ENCODE measurements around the gene TBC1D1. TPM values are rescaled to one million over a fixed set of nuclear protein-coding genes. Genes with fewer than 3 reads are reported as not detected.

TBC1D1 gene
- total and polyA plus RNA-seq, 10 donors: 49.3 to 142 (median 95.5) TPM

- WGBS, 5 donors: 96 to 100% (median 97%) methylated on average over 8 of the region's 8 CpGs
- TF ChIP-seq CTCF (IDR thresholded peaks at IDR 0.05 in 8 of 11, conservative IDR thresholded peaks at IDR 0.05 in 3 of 11): no peak
- TF ChIP-seq POLR2A (IDR thresholded peaks at IDR 0.05): no peak
- no peak for TF ChIP-seq POLR2AphosphoS5 (IDR thresholded peaks at IDR 0.05)
- H3K4me3 ChIP-seq: no peak overlapping the region
- peaks cover 9 to 31% (median 22%) of the 10 kb centered on the region in 6 donors for H3K4me1 ChIP-seq
- no peak overlapping the region for H3K27ac ChIP-seq
- H3K9me3 ChIP-seq: no peaks in the 10 kb centered on the region
- DNase-seq: no peak
- intact Hi-C loops (cut with DNase I; ENCODE audit: low total_unique reads): no loop called here
- peaks cover 0 to 89% (median 60%) of the 10 kb centered on the region in 6 donors for H3K36me3 ChIP-seq
- H3K27me3 ChIP-seq (replicated peaks in 1 of 7): no peaks in the 10 kb centered on the region
These were observed 244.3 kb downstream of the TBC1D1 start for GRCh38 chr4:38135201-38135600.

GRCh38 chr4:38136604-38137003 is 245.7 kb downstream of the TBC1D1 start:
- no peaks in the 10 kb centered on the region for H3K27me3 ChIP-seq (replicated peaks in 1 of 7)
- intact Hi-C loops (cut with DNase I; ENCODE audit: low total_unique reads): no loop called here
- no peak overlapping the region for H3K27ac ChIP-seq
- H3K9me3 ChIP-seq: no peaks in the 10 kb centered on the region
- no peak overlapping the region for H3K4me3 ChIP-seq
- peaks cover 0 to 85% (median 64%) of the 10 kb centered on the region in 6 donors for H3K36me3 ChIP-seq
- DNase-seq: no peak
- peaks cover 5 to 17% (median 12%) of the 10 kb centered on the region in 6 donors for H3K4me1 ChIP-seq
- 92 to 95% (median 93%) methylated on average over 10 of the region's 10 CpGs for WGBS, 5 donors
- no peak for TF ChIP-seq POLR2AphosphoS5 (IDR thresholded peaks at IDR 0.05)
- no peak for TF ChIP-seq CTCF (IDR thresholded peaks at IDR 0.05 in 8 of 11, conservative IDR thresholded peaks at IDR 0.05 in 3 of 11)
- TF ChIP-seq POLR2A (IDR thresholded peaks at IDR 0.05): no peak

DNA sequence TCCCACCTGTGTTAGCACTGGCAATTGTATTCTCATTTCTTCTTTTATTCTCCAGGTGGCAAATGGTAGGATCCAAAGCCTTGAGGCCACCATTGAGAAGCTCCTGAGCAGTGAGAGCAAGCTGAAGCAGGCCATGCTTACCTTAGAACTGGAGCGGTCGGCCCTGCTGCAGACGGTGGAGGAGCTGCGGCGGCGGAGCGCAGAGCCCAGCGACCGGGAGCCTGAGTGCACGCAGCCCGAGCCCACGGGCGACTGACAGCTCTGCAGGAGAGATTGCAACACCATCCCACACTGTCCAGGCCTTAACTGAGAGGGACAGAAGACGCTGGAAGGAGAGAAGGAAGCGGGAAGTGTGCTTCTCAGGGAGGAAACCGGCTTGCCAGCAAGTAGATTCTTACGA is 246.2 kb downstream of the TBC1D1 start:
- no peak for DNase-seq
- intact Hi-C loops (cut with DNase I; ENCODE audit: low total_unique reads): no loop called here
- H3K9me3 ChIP-seq: no peaks in the 10 kb centered on the region

GRCh38 chr4:38138363-38138762 is 247.5 kb downstream of the TBC1D1 start:
- WGBS, 5 donors: 83 to 88% (median 85%) methylated on average over 4 of the region's 4 CpGs
- H3K9me3 ChIP-seq: no peaks in the 10 kb centered on the region
- H3K4me3 ChIP-seq: no peak overlapping the region
- H3K4me1 ChIP-seq: no peaks in the 10 kb centered on the region
- H3K27ac ChIP-seq: no peak overlapping the region
- intact Hi-C loops (cut with DNase I; ENCODE audit: low total_unique reads): no loop called here
- TF ChIP-seq CTCF (IDR thresholded peaks at IDR 0.05 in 8 of 11, conservative IDR thresholded peaks at IDR 0.05 in 3 of 11): no peak
- no peak for TF ChIP-seq POLR2AphosphoS5 (IDR thresholded peaks at IDR 0.05)
- no peak for TF ChIP-seq POLR2A (IDR thresholded peaks at IDR 0.05)
- peaks cover 0 to 94% (median 60%) of the 10 kb centered on the region in 6 donors for H3K36me3 ChIP-seq
- DNase-seq: no peak
- no peaks in the 10 kb centered on the region for H3K27me3 ChIP-seq (replicated peaks in 1 of 7)

More for the DNA sequence above, 246.2 kb downstream of the TBC1D1 start:
- 82 to 97% (median 86%) methylated on average over 17 of the region's 17 CpGs for WGBS, 5 donors
- Histone ChIP-seq H3K27me3 (replicated peaks in 1 of 7) (no peaks in the 10 kb centered on the region), H3K36me3 (peaks cover 0 to 90% (median 64%) of the 10 kb centered on the region in 6 donors), H3K4me3 (no peak overlapping the region), H3K4me1 (peaks cover under 1 to 12% (median 7%) of the 10 kb centered on the region in 6 donors), H3K27ac (no peak overlapping the region)
- no peak for TF ChIP-seq CTCF (IDR thresholded peaks at IDR 0.05 in 8 of 11, conservative IDR thresholded peaks at IDR 0.05 in 3 of 11)
- TF ChIP-seq POLR2AphosphoS5 (IDR thresholded peaks at IDR 0.05): peak in 1 of 3 donors; percentile 24
- no peak for TF ChIP-seq POLR2A (IDR thresholded peaks at IDR 0.05)

Data from spleen (tissue), 11 donors.